VCaP (cell line): Measurements from ENCODE around the gene SYNE1.
"Not testable (repeated sequence)": the region's sequence is repeated elsewhere in the genome, so short reads cannot be mapped to it uniquely, and the experiment has no call there.

Source experiments
- H3K27ac ChIP-seq: fragments of 450-650 bp; 2 replicates; pipeline ENCODE4 v1.5.1; 2017
- CTCF ChIP-seq: fragments of 450-650 bp; conservative IDR thresholded peaks from 2 replicates; pipeline ENCODE4 v1.5.1; 2017; ENCODE audit warnings: mild to moderate bottlenecking, moderate library complexity

SYNE1 gene

GRCh38 chr6:152637296-152638047 is at the start of gene SYNE1:
Gene SYNE1, minus strand, starts transcription at chr6:152637362. Its CDS starts 9,031 bp downstream, at chr6:152628331.
- H3K27ac ChIP-seq = no peak within 1 kb of the TSS
- TF ChIP-seq CTCF = no peak

- H3K27ac ChIP-seq = no peak overlapping the region
- no peak for TF ChIP-seq CTCF
Observed at GRCh38 chr6:152685819-152686218, 48.7 kb upstream of the SYNE1 start.

GRCh38 chr6:152682935-152683334 is 45.8 kb upstream of the SYNE1 start:
- not testable (repeated sequence) for H3K27ac ChIP-seq

GRCh38 chr6:152682141-152682540 is 45.0 kb upstream of the SYNE1 start:
- H3K27ac ChIP-seq = no peak overlapping the region
- no peak for TF ChIP-seq CTCF

- no peak for TF ChIP-seq CTCF
Observed at GRCh38 chr6:152680879-152681517, 43.8 kb upstream of the SYNE1 start.

GRCh38 chr6:152680151-152680550 is 43.0 kb upstream of the SYNE1 start:
- no peak for TF ChIP-seq CTCF
- no peak overlapping the region for H3K27ac ChIP-seq

More at GRCh38 chr6:152680879-152681517, 43.8 kb upstream of the SYNE1 start:
- H3K27ac ChIP-seq = no peak overlapping the region

GRCh38 chr6:152673236-152673635 is 36.1 kb upstream of the SYNE1 start:
- TF ChIP-seq CTCF = no peak
- no peak overlapping the region for H3K27ac ChIP-seq

GRCh38 chr6:152671171-152671570 is 34.0 kb upstream of the SYNE1 start:
- H3K27ac ChIP-seq = no peak overlapping the region
- no peak for TF ChIP-seq CTCF
